ENCODE data around the gene CCIN.

CCIN gene

DNA sequence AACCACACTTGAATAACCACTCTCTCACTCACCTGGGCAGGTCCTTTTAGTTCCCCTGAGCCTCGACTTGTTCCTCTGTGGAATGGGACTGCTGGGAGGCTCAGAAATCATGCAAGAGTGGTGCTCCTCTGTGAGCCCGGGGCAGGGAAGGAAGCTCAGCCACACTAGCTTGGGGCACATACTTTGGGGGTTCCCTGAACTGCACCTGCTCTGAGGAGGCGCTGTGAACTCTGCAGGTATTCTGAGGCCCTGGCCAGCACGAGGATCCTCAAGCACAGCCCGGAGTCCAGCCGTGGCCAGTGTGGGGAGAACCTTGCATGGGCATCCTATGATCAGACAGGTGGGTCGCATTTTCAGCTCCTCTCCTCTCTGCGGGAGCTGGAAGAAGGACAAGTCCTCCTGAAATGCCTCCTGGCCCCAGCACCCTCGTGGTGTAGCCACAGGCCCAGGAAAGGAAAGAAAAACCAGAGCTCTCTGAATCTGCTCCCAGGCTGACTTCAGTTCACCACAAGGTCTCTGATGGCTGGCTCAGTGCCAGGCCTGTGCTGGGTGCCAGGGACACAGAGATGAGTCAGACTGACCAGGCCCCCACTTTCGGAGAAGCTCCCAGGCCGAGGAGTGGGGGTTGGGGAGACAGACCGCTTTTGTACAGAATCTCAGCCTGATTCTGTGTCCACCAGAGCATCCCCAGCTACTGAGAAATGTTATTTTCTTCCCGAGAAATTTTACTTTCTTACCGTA lies 20.7 kb upstream of the CCIN start:
- Histone ChIP-seq H3K4me3 (ENCODE audit: low read length) (no peak overlapping the region), H3K4me1 (ENCODE audit: control insufficient read depth, insufficient read depth, low read length) (no peaks in the 10 kb centered on the region), H3K9me3 (ENCODE audit: control insufficient read depth, insufficient read depth, low read length) (no peaks in the 10 kb centered on the region), H3K27me3 (ENCODE audit: control insufficient read depth, insufficient read depth, low read length) (no peaks in the 10 kb centered on the region), H3K36me3 (ENCODE audit: control insufficient read depth, insufficient read depth, low read length) (no peaks in the 10 kb centered on the region), H3K27ac (ENCODE audit: low read length) (no peak overlapping the region)
- no peak for DNase-seq (ENCODE audit: low read depth, low spot score)
- WGBS (ENCODE audit: insufficient coverage, insufficient read length): no CpG with 5 or more reads among the region's 14 CpGs

DNA sequence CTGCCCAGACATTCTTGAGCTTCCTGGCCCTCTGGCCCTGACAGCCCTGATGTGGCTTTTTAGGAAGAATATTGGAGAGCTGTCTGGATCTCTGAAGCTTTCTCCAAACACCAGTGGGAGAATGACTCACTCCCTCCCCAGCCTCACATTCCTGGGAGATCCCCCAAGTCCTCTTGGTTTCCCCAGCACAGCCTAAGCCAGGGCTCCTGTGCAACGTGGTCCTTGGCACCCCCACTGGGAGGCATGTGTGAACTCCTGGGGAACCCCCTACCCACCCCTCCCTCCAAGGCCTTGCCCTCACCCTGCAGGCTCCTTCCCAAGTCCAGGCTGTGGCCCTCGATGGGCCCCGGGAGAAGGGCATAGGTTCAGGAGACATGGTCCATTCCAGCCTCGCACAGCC lies 20.0 kb upstream of the CCIN start:
- Histone ChIP-seq H3K4me1 (ENCODE audit: control insufficient read depth, insufficient read depth, low read length) (no peaks in the 10 kb centered on the region), H3K4me3 (ENCODE audit: low read length) (no peak overlapping the region), H3K36me3 (ENCODE audit: control insufficient read depth, insufficient read depth, low read length) (no peaks in the 10 kb centered on the region), H3K9me3 (ENCODE audit: control insufficient read depth, insufficient read depth, low read length) (no peaks in the 10 kb centered on the region), H3K27me3 (ENCODE audit: control insufficient read depth, insufficient read depth, low read length) (no peaks in the 10 kb centered on the region), H3K27ac (ENCODE audit: low read length) (no peak overlapping the region)
- no CpG with 5 or more reads among the region's 4 CpGs for WGBS (ENCODE audit: insufficient coverage, insufficient read length)
- no peak for DNase-seq (ENCODE audit: low read depth, low spot score)

DNA sequence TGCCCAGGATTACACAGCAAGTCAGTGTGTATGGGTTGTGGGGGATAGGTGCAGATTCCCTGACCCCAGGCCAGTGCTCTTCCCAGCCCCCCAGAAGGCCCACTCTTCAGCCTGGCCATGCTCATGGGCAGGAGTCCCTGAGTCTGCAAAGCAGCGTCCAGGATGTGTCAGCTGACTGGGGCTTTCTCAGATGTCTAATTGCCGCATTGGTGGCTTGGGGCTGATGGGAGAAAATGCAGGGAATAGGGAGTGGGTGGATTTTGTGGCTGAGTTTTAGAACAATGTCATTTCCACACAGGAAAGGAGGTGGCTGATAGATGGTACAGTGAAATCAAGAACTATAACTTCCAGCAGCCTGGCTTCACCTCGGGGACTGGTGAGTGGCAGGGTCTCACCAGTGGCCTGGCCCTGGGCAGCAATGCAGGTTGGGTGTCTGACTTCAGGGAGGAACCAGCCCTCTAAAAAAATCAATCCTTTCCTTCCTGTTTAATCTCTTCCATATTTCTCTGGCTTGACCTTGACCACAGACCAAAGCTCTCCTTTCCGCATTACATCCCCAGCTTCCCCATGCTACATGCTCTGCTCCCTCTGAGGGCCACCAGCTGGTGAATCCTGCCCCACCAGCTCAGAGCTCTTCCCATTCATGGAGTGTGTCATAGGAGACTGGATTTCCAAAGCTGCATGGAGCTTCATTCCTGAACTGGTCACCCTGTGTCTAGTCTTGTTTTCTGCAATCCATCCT lies 18.4 kb upstream of the CCIN start:
- no peak for DNase-seq (ENCODE audit: low read depth, low spot score)
- no CpG with 5 or more reads among the region's 4 CpGs for WGBS (ENCODE audit: insufficient coverage, insufficient read length)
- H3K4me3 ChIP-seq (ENCODE audit: low read length): no peak overlapping the region
- no peaks in the 10 kb centered on the region for H3K27me3 ChIP-seq (ENCODE audit: control insufficient read depth, insufficient read depth, low read length)
- no peaks in the 10 kb centered on the region for H3K36me3 ChIP-seq (ENCODE audit: control insufficient read depth, insufficient read depth, low read length)
- no peaks in the 10 kb centered on the region for H3K4me1 ChIP-seq (ENCODE audit: control insufficient read depth, insufficient read depth, low read length)
- H3K27ac ChIP-seq (ENCODE audit: low read length): no peak overlapping the region
- no peaks in the 10 kb centered on the region for H3K9me3 ChIP-seq (ENCODE audit: control insufficient read depth, insufficient read depth, low read length)

DNA sequence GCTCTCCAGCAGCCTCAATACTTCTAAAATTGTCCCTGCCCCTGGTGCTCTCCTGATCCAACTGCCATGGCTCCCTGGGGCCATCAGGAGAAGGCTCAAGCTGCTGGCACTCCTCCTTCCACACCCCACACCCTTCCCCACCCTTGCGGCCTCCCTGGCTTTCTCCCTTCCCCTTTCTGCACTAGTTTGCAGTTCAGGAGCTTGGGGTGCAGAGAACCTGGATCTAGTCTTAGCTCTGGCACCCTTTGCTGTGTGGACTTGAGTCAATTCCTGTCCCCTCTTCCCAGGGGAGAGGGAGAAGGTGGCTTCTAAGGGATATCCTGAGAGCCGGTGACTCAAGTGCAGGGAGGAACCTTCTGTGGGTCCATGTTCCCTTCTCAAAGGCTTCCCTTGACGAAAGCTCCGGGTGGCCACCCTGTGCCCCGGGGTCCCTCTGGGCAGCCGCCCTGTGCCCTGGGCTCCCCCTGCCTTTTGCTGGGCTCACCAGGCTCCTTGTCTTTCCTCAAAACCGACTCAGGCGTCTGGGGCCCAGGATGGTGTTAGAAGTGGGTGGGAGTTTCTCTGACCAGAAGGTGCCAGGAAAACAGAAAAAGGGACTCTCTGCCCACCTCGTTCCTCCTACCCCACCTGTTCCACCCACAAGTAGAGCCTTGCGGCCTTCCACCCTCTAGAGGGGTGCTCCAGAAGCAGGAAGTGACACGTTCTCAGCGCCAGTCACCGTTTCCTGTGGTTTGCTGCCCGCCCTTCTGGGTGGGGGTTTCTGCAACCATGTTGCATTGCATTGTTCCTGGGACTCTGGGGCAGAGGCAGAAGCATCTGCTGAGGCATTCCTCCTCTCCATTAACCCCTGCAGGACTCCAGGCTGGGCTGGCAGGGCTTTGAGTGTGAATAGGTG lies 17.6 kb upstream of the CCIN start:
- no peaks in the 10 kb centered on the region; the same call in 1 of the 2 replicates for H3K9me3 ChIP-seq (ENCODE audit: control insufficient read depth, insufficient read depth, low read length)
- H3K27me3 ChIP-seq (ENCODE audit: control insufficient read depth, insufficient read depth, low read length): no peaks in the 10 kb centered on the region
- H3K4me1 ChIP-seq (ENCODE audit: control insufficient read depth, insufficient read depth, low read length): no peaks in the 10 kb centered on the region
- DNase-seq (ENCODE audit: low read depth, low spot score): no peak
- H3K4me3 ChIP-seq (ENCODE audit: low read length): no peak overlapping the region
- no peak overlapping the region for H3K27ac ChIP-seq (ENCODE audit: low read length)
- no CpG with 5 or more reads among the region's 14 CpGs for WGBS (ENCODE audit: insufficient coverage, insufficient read length)
- no peaks in the 10 kb centered on the region for H3K36me3 ChIP-seq (ENCODE audit: control insufficient read depth, insufficient read depth, low read length)

DNA sequence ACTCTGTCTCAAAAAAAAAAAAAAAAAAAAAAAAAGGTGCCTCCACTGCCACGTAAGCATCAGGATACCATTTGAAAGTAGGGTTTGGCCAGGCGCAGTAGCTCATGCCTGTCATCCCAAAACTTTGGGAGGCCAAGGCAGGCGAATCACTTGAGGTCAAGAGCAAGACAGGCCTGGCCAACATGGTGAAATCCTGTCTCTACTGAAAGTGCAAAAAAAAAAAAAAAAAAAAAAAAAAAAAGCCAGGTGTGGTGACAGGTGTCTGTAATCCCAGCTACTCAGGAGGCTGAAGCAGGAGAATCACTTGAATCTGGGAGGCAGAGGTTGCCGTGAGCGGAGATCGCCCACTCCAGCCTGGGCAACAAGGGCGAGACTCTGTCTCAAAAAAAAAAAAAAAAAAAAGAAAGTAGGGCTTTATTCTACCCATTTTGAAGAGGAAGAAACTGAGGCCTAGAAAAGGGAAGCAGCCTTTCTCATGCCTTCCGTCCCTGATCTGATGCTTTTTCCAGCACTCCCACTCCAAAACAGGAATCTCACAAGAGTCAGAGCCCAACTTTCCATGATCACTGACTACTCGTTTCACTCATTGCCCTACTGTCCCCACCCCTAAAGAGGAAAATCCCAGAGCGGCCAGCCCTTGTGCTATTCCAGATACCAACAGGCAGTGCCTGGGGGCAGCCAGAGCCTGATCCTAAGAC lies 16.3 kb upstream of the CCIN start:
- DNase-seq (ENCODE audit: low read depth, low spot score): no peak
- Histone ChIP-seq H3K27ac (ENCODE audit: low read length) (no peak overlapping the region), H3K36me3 (ENCODE audit: control insufficient read depth, insufficient read depth, low read length) (no peaks in the 10 kb centered on the region), H3K4me3 (ENCODE audit: low read length) (no peak overlapping the region), H3K27me3 (ENCODE audit: control insufficient read depth, insufficient read depth, low read length) (no peaks in the 10 kb centered on the region), H3K9me3 (ENCODE audit: control insufficient read depth, insufficient read depth, low read length) (no peaks in the 10 kb centered on the region; the same call in 1 of the 2 replicates), H3K4me1 (ENCODE audit: control insufficient read depth, insufficient read depth, low read length) (no peaks in the 10 kb centered on the region)
- no CpG with 5 or more reads among the region's 10 CpGs for WGBS (ENCODE audit: insufficient coverage, insufficient read length)

DNA sequence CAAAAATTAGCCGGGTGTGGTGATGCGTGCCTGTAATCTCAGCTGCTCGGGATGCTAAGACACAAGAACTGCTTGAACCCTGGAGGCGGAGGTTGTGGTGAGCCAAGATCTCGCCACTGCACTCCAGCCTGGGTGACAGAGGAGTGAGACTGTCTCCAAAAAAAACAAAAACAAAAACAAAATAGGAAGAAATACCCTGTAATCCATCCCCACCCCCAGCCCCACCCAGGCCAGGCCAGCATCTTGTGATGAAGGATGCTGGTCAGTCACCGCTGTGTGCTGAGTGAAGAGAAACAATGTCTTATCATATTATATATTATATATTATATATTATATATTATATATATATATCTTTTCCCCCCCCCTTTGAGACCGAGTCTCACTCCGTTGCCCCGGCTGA lies 15.4 kb upstream of the CCIN start:
- no CpG with 5 or more reads among the region's 9 CpGs for WGBS (ENCODE audit: insufficient coverage, insufficient read length)
- H3K4me1 ChIP-seq (ENCODE audit: control insufficient read depth, insufficient read depth, low read length): no peaks in the 10 kb centered on the region
- no peak for DNase-seq (ENCODE audit: low read depth, low spot score)
- H3K27me3 ChIP-seq (ENCODE audit: control insufficient read depth, insufficient read depth, low read length): no peaks in the 10 kb centered on the region
- no peak overlapping the region for H3K4me3 ChIP-seq (ENCODE audit: low read length)
- H3K9me3 ChIP-seq (ENCODE audit: control insufficient read depth, insufficient read depth, low read length): no peaks in the 10 kb centered on the region; the same call in 1 of the 2 replicates
- no peak overlapping the region for H3K27ac ChIP-seq (ENCODE audit: low read length)
- no peaks in the 10 kb centered on the region for H3K36me3 ChIP-seq (ENCODE audit: control insufficient read depth, insufficient read depth, low read length)

DNA sequence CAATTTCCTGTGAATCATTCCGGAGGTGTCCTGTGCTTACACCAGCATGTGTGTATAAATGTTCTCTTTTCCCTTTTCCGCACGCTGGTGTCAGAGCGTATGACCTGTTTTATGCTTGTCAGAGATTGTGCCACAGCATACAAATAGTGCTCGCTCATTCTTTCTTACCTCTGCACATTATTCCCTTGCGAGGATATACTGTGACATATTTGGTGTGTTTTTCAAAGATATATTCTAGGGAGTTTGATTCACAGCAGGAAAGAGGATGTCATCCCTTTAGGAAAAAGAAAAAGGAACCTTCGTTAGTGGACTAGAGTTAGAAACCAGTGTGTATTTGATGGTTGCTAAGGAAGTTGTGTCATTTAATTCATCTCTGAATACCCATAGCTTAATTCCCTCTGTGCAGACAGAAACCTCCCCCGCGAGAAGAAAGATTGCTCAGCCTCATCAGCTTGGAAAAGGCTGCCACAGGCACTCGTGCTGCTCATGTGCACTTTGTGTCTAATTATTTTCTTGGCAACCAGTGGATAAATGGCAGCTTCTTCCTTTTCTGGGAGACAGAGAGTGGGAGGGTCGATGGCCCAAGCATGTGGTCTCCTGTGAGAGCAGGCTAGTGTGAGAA lies 14.7 kb upstream of the CCIN start:
- WGBS (ENCODE audit: insufficient coverage, insufficient read length): no CpG with 5 or more reads among the region's 11 CpGs
- H3K4me3 ChIP-seq (ENCODE audit: low read length): no peak overlapping the region
- no peak for DNase-seq (ENCODE audit: low read depth, low spot score)
- no peak overlapping the region for H3K27ac ChIP-seq (ENCODE audit: low read length)
- H3K27me3 ChIP-seq (ENCODE audit: control insufficient read depth, insufficient read depth, low read length): no peaks in the 10 kb centered on the region
- H3K36me3 ChIP-seq (ENCODE audit: control insufficient read depth, insufficient read depth, low read length): no peaks in the 10 kb centered on the region
- H3K4me1 ChIP-seq (ENCODE audit: control insufficient read depth, insufficient read depth, low read length): no peaks in the 10 kb centered on the region
- no peaks in the 10 kb centered on the region; the same call in 1 of the 2 replicates for H3K9me3 ChIP-seq (ENCODE audit: control insufficient read depth, insufficient read depth, low read length)

DNA sequence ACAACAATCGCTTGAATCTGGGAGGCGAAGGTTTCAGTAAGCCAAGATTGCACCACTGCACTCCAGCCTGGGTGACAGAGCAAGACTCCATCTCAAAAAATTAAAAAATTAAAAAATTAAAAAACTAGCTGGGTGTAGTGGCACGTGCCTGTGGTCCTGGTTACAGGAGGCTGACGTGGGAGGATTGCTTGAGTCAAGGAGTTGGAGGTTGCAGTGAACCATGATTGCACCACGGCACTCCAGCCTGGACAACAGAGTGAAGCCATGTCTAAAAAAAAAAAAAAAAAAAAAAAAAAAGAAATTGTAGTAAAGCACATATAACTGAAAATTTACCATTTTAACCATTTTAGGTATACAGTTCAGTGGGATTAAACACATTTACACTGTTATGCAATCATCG lies 13.1 kb upstream of the CCIN start:
- Histone ChIP-seq H3K36me3 (ENCODE audit: control insufficient read depth, insufficient read depth, low read length) (no peaks in the 10 kb centered on the region), H3K27ac (ENCODE audit: low read length) (no peak overlapping the region), H3K4me1 (ENCODE audit: control insufficient read depth, insufficient read depth, low read length) (no peaks in the 10 kb centered on the region), H3K4me3 (ENCODE audit: low read length) (no peak overlapping the region), H3K27me3 (ENCODE audit: control insufficient read depth, insufficient read depth, low read length) (no peaks in the 10 kb centered on the region), H3K9me3 (ENCODE audit: control insufficient read depth, insufficient read depth, low read length) (no peaks in the 10 kb centered on the region; the same call in 1 of the 2 replicates)
- WGBS (ENCODE audit: insufficient coverage, insufficient read length): no CpG with 5 or more reads among the region's 6 CpGs
- DNase-seq (ENCODE audit: low read depth, low spot score): no peak

DNA sequence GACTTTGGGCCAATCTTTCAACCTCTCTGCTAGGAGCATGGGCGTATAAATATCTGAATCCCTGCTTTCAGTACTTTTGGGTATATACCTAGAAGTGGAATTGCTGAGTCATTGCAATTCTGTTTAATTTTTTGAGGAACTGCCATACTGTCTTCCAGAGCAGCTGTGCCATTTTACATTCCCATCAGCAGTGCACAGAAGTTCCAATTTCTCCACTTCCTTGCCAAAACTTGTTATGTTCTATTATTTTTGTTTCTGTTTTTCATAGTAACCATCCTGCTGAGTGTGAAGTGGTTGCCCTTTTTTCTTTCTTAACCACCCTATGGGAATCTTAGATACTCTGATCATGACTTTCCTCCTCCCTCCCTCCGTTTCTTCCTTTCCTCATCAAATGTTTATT lies 11.1 kb upstream of the CCIN start:
- H3K27me3 ChIP-seq (ENCODE audit: control insufficient read depth, insufficient read depth, low read length): no peaks in the 10 kb centered on the region
- no peaks in the 10 kb centered on the region for H3K36me3 ChIP-seq (ENCODE audit: control insufficient read depth, insufficient read depth, low read length)
- peaks cover 5% of the 10 kb centered on the region for H3K4me1 ChIP-seq (ENCODE audit: control insufficient read depth, insufficient read depth, low read length)
- no peak overlapping the region for H3K4me3 ChIP-seq (ENCODE audit: low read length)
- WGBS (ENCODE audit: insufficient coverage, insufficient read length): no CpG with 5 or more reads among the region's 2 CpGs
- DNase-seq (ENCODE audit: low read depth, low spot score): no peak
- no peak overlapping the region for H3K27ac ChIP-seq (ENCODE audit: low read length)
- no peaks in the 10 kb centered on the region; the same call in 1 of the 2 replicates for H3K9me3 ChIP-seq (ENCODE audit: control insufficient read depth, insufficient read depth, low read length)
